Measurements from ENCODE around the gene RLN2. TPM values are rescaled to one million over a fixed set of nuclear protein-coding genes. Genes with fewer than 3 reads are reported as not detected.
"Not testable (repeated sequence)": the region's sequence is repeated elsewhere in the genome, so short reads cannot be mapped to it uniquely, and the experiment has no call there.

The RLN2 gene, protein sequence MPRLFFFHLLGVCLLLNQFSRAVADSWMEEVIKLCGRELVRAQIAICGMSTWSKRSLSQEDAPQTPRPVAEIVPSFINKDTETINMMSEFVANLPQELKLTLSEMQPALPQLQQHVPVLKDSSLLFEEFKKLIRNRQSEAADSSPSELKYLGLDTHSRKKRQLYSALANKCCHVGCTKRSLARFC
- not detected for total RNA-seq

DNA sequence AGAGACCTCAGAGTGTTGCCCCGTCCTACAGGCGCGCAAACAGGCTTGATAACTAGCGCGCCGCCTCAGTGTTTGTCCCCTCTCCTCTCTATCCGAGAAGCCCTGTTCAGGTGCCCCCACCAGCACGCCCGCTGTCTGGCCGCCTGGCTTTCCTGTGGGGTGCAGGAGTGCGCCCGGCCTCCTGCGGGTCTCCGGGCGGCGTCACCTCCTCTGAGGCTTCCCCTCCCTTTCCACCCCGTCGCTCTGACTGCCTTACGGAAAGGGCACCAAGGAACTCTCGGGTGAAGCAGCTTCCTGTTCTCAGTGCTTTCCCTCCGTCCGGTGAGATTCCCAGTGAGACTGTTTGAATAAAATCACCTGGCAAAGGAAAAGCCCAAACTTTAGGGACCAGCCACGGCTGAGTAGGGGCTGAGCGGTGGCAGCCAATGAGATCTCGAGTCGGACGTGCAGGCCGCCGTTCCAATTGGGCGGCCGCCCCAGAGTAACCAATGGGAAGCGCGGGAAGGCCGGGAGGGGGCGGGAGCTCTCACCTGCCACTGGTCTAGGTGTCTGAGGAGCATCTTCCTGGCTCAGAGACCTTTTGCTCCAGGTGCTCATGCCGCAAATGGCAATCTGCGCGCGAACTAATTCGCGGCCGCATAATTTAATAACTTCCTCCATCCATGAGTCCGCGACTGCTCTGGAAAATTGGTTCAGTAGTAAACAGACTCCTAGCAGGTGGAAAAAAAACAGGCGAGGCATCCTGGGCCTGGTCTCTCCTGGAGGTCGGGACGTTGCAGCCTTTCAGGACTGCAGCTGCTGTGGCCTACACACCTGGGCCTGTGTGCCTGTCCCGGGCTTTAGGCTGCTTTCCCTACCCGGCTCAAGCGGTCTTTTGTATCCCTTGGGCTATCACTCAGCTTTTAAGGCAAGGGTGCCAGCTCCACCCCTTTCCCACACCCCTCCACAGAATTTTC, at the start of gene RLN2:
RLN2 (minus strand) TSS at position 877 of the 956 bp plus-strand sequence; CDS start at position 741, 136 bp downstream.
- TF ChIP-seq, protein P1, sequence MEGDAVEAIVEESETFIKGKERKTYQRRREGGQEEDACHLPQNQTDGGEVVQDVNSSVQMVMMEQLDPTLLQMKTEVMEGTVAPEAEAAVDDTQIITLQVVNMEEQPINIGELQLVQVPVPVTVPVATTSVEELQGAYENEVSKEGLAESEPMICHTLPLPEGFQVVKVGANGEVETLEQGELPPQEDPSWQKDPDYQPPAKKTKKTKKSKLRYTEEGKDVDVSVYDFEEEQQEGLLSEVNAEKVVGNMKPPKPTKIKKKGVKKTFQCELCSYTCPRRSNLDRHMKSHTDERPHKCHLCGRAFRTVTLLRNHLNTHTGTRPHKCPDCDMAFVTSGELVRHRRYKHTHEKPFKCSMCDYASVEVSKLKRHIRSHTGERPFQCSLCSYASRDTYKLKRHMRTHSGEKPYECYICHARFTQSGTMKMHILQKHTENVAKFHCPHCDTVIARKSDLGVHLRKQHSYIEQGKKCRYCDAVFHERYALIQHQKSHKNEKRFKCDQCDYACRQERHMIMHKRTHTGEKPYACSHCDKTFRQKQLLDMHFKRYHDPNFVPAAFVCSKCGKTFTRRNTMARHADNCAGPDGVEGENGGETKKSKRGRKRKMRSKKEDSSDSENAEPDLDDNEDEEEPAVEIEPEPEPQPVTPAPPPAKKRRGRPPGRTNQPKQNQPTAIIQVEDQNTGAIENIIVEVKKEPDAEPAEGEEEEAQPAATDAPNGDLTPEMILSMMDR (IDR thresholded peaks at IDR 0.05; ENCODE audit: low read depth) = not testable (repeated sequence)

DNA sequence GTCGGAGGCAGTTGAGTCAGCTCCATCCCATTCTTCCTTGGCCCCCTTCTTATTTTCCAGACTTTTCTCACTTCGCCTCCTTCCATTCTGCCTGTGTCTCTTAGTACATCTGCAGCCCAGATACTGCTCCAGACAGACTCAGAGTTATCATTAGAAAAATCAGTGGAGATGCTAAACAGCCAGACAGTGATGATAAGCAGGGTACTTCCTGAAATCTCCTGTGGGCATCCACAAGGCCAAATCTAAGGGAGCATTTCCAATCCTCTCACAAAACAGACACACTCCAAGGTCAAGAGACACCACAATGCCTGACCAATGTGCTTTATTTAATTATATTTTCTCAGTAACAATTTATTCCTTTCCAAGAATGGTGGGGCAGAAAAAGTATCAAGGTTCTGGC, 49.7 kb upstream of the RLN2 start:
- TF ChIP-seq, protein P1 (IDR thresholded peaks at IDR 0.05; ENCODE audit: low read depth) = no peak

DNA sequence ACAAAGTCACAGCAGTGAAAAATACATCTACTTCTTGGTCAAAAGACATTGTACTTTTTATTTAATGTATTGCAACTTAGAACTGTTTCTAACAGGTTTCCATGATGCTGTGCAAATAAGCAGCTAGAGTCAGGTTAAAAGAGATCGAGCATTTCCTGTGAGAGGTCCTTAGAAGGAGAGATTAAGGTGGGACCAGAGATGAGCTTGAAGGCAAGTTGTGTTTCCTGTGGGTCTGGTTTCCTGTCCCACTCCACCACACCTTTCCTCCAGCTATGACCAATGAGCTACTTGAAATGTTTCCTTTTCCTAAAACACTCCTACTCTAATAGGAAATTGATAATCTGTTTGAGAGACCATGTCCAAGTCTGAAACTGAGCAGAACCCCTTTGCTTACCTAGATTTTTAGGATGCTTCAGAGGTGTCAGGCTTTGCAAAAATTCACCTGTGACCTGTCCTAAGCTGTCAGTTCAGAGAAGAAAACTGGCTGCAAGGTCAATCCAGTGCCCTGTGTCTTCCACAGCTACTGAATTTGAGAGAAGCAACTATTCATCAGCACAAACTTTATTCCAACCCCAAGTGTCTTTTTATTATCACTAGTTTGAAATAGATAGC, 48.2 kb upstream of the RLN2 start:
- TF ChIP-seq, protein P1 (IDR thresholded peaks at IDR 0.05; ENCODE audit: low read depth) = no peak

DNA sequence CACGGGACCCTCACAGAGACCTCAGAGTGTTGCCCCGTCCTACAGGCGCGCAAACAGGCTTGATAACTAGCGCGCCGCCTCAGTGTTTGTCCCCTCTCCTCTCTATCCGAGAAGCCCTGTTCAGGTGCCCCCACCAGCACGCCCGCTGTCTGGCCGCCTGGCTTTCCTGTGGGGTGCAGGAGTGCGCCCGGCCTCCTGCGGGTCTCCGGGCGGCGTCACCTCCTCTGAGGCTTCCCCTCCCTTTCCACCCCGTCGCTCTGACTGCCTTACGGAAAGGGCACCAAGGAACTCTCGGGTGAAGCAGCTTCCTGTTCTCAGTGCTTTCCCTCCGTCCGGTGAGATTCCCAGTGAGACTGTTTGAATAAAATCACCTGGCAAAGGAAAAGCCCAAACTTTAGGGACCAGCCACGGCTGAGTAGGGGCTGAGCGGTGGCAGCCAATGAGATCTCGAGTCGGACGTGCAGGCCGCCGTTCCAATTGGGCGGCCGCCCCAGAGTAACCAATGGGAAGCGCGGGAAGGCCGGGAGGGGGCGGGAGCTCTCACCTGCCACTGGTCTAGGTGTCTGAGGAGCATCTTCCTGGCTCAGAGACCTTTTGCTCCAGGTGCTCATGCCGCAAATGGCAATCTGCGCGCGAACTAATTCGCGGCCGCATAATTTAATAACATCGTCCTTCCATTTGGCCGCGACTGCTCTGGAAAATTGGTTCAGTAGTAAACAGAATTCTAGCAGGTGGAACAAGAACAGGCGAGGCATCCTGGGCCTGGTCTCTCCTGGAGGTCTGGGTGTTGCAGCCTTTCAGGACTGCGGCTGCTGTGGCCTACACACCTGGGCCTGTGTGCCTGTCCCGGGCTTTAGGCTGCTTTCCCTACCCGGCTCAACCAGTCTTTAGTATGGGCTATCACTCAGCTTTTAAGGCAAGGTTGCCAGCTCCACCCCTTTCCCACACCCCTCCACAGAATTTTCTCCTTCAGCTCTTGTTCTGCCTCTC, 34.8 kb upstream of the RLN2 start, which contains the start of gene RLN1:
RLN1 (minus strand) TSS at position 885 of the 990 bp plus-strand sequence; CDS start at position 755, 130 bp downstream.
- TF ChIP-seq, protein P1 (IDR thresholded peaks at IDR 0.05; ENCODE audit: low read depth) = not testable (repeated sequence)

DNA sequence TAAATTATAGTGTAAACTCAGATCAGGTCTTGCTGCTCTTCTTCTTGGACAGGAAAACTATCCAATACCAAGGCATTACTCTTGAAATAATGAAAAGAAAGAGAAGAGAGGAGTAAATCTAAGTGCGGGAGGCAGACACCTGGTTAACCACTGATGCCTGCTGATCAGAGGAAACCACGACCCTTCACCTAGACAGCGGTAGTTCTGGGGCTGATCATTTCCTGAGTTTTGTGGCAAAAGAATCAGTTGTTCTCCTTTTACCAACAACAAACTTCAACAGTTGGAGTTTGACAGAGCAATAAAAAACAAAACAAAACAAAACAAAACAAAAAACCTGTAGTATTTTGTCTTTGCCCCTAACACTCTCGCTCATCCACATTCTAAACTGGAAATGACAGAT, 32.2 kb upstream of the RLN2 start:
- TF ChIP-seq, protein P1 (IDR thresholded peaks at IDR 0.05; ENCODE audit: low read depth) = no peak

DNA sequence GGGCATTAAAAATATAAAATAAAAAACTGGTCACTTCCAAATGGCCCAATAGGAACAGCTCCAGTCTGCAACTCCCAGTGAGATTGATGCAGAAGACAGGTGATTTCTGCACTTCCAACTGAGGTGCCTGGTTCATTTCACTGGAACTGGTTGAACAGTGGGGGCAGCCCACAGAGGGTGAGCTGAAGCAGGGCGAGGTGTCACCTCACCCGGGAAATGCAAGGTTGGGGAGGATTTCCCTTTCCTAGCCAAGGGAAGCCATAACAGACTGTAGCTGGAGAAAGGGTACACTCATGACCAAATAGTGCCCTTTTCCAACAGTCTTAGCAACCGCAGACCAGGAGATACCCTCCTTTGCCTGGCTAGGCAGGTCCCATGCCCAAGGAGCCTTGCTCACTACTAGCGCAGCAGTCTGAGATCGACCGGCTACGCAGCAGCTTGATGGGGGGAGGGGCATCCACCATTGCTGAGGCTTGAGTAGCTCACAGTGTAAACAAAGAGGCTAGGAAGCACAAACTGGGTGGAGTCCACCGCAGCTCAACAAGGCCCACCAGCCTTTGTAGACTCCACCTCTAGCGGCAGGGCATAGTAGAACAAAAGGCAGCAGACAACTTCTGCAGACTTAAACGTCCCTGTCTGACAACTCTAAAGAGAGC, 22.5 kb upstream of the RLN2 start:
- TF ChIP-seq, protein P1 (IDR thresholded peaks at IDR 0.05; ENCODE audit: low read depth) = no peak

All from subcutaneous adipose tissue (tissue), 4 donors.